Endothelial cell of umbilical vein (primary cell): ENCODE measurements around the gene LOXHD1. TPM values are rescaled to one million over a fixed set of nuclear protein-coding genes. Genes with fewer than 3 reads are reported as not detected.

Source experiments
- BruUV-seq: library from RNA; stranded (reverse); fragments of 400-500 nt; replicated peaks from 2 replicates; lab custom pipeline; 2021; lab: Mats Ljungman, UMichigan
- CTCF ChIA-PET: fragments of 300-600, 350-600 bp; sonication (Branson Sonifier 250); formaldehyde crosslinking; loops from one replicate; lab custom pipeline; 2021; ENCODE audit warnings: antibody characterized with exemption, inconsistent platforms; lab: Charles Lee
- POLR2A ChIA-PET: fragments of 300-600, 350-600 bp; sonication (Branson Sonifier 250); formaldehyde crosslinking; loops from one replicate; lab custom pipeline; 2021; ENCODE audit warnings: antibody characterized with exemption, inconsistent platforms; lab: Charles Lee
- DNase-seq: peaks from one replicate; pipeline ENCODE4 v3.0.0-alpha.2; 2011; ENCODE audit warnings: low read depth, low spot score
- FAIRE-seq: peaks from 2 replicates; lab custom pipeline; 2011; peaks lifted over from hg19 to GRCh38; lab: Jason Lieb, UNC
- H2AFZ ChIP-seq: 2 replicates; pipeline ENCODE4 v1.6.0; 2012; ENCODE audit warnings: low read depth, low read length, control low read depth, inconsistent platforms
- H3K27ac ChIP-seq: 2 replicates; pipeline ENCODE4 v1.5.1; 2011; ENCODE audit warnings: low read depth, mild to moderate bottlenecking, control low read depth, low read length, moderate library complexity; ENCODE audit not compliant: insufficient read depth
- H3K27me3 ChIP-seq, 2 experiments: 2 replicates each; pipeline versions ENCODE4 v1.6.0 to v1.6.1; 2011; ENCODE audit warnings: low read length in 2 of 2, mixed read lengths in 1 of 2; ENCODE audit not compliant: control insufficient read depth in 2 of 2, insufficient read depth in 2 of 2
- H3K36me3 ChIP-seq, 2 experiments: 2 replicates in 1 of 2; 3 replicates in 1 of 2; pipeline ENCODE4 v1.5.1; 2011; ENCODE audit warnings: low read length in 2 of 2, mild to moderate bottlenecking in 1 of 2, moderate library complexity in 1 of 2; ENCODE audit not compliant: control insufficient read depth in 2 of 2, insufficient read depth in 2 of 2; ENCODE audit errors: extremely low read depth in 1 of 2
- H3K4me1 ChIP-seq: 3 replicates; pipeline ENCODE4 v1.5.1; 2011; ENCODE audit warnings: mild to moderate bottlenecking, low read length; ENCODE audit not compliant: control insufficient read depth, insufficient read depth; ENCODE audit errors: extremely low read depth
- H3K4me2 ChIP-seq: 2 replicates; pipeline ENCODE4 v1.6.1; 2011; ENCODE audit warnings: low read length, control low read depth, mixed read lengths; ENCODE audit not compliant: insufficient read depth
- H3K4me3 ChIP-seq, 3 experiments: fragments of 200-600 bp in 1 of 3; sonication (generic), shearing (Covaris generic) in 1 of 3; replicated peaks in 1 of 3; 2 replicates each; pipeline ENCODE4 v1.5.1; 2011 to 2016; ENCODE audit warnings: control low read depth in 3 of 3, low read length in 3 of 3, mild to moderate bottlenecking in 2 of 3, inconsistent platforms in 1 of 3, low read depth in 1 of 3, moderate library complexity in 1 of 3; ENCODE audit not compliant: insufficient read depth in 1 of 3
- H3K79me2 ChIP-seq: 2 replicates; pipeline ENCODE4 v1.6.0; 2012; ENCODE audit warnings: low read length, inconsistent platforms; ENCODE audit not compliant: control insufficient read depth, insufficient read depth
- H3K9ac ChIP-seq: replicated peaks from 2 replicates; pipeline ENCODE3; 2011; ENCODE audit warnings: low read length, control low read depth; ENCODE audit not compliant: insufficient read depth; ENCODE audit errors: extremely low read depth
- H3K9me1 ChIP-seq: replicated peaks from 3 replicates; pipeline ENCODE4 v1.6.0; 2011; ENCODE audit warnings: mild to moderate bottlenecking, low read length; ENCODE audit not compliant: control insufficient read depth, insufficient read depth; ENCODE audit errors: extremely low read depth
- H3K9me3 ChIP-seq: replicated peaks from 2 replicates; pipeline ENCODE4 v1.5.1; 2012; ENCODE audit warnings: low read length, inconsistent platforms; ENCODE audit not compliant: control insufficient read depth, insufficient read depth
- H4K20me1 ChIP-seq: replicated peaks from 2 replicates; pipeline ENCODE3; 2011; ENCODE audit warnings: mild to moderate bottlenecking, low read length; ENCODE audit not compliant: control insufficient read depth, insufficient read depth; ENCODE audit errors: extremely low read depth
- CTCF ChIP-seq, 2 donors: IDR thresholded peaks; 1 replicate in 1 of 2; 2 replicates in 1 of 2; pipeline ENCODE4 v1.5.1; 2011; ENCODE audit warnings: low read length in 2 of 2, mild to moderate bottlenecking in 2 of 2, moderate library complexity in 2 of 2, control low read depth in 1 of 2, inconsistent platforms in 1 of 2, low read depth in 1 of 2; ENCODE audit not compliant: insufficient read depth in 1 of 2; ENCODE audit errors: extremely low read depth in 1 of 2
- EZH2 ChIP-seq: IDR thresholded peaks from 2 replicates; pipeline ENCODE4 v1.6.1; 2012; ENCODE audit warnings: borderline replicate concordance, low read depth, mild to moderate bottlenecking, moderate library complexity, low read length, inconsistent platforms; ENCODE audit not compliant: severe bottlenecking
- FOS ChIP-seq: IDR thresholded peaks from 2 replicates; pipeline ENCODE4 v1.6.1; 2011; ENCODE audit warnings: mild to moderate bottlenecking, low read length, moderate library complexity, borderline replicate concordance; ENCODE audit not compliant: insufficient read depth
- GATA2 ChIP-seq: IDR thresholded peaks from 2 replicates; pipeline ENCODE4 v1.7.0; 2011; ENCODE audit warnings: low read depth, mild to moderate bottlenecking, moderate library complexity, mixed read lengths, low read length; ENCODE audit not compliant: insufficient read length, insufficient read depth
- JUN ChIP-seq: IDR thresholded peaks from 2 replicates; pipeline ENCODE4 v1.6.1; 2011; ENCODE audit warnings: borderline replicate concordance, low read depth; ENCODE audit not compliant: insufficient read length, insufficient read depth
- MAX ChIP-seq: IDR thresholded peaks from 2 replicates; pipeline ENCODE4 v1.6.1; 2011; ENCODE audit not compliant: insufficient read depth, insufficient read length
- MYC ChIP-seq: IDR thresholded peaks from one replicate; pipeline ENCODE4 v1.6.1; 2011; ENCODE audit warnings: mild to moderate bottlenecking, low read depth, low read length
- POLR2A ChIP-seq: IDR thresholded peaks from 2 replicates; pipeline ENCODE4 v1.6.1; 2012; ENCODE audit warnings: low read depth, mild to moderate bottlenecking, control low read depth, low read length
- POLR2AphosphoS5 ChIP-seq: IDR thresholded peaks from 2 replicates; pipeline ENCODE4 v1.6.1; 2012; ENCODE audit warnings: low read depth, mild to moderate bottlenecking, control low read depth, low read length, moderate library complexity; ENCODE audit not compliant: insufficient read depth
- dilution Hi-C: fragments of 300-500 bp; cut with MboI; formaldehyde crosslinking; loops from one replicate; pipeline ENCODE4 v1.15.0; 2019; ENCODE audit warnings: low sequenced_read_pairs; ENCODE audit not compliant: extremely low pct_ligation_motif_present
- intact Hi-C: fragments of 100-400 bp; cut with micrococcal nuclease; formaldehyde crosslinking; loops from one replicate; pipeline ENCODE4 v1.10.0; 2022
- polyA plus RNA-seq, 4 experiments: library from polyadenylated mRNA; depleted of rRNA in 3 of 4; stranded (reverse) in 3 of 4; unstranded in 1 of 4; fragments of >200 nt; gene quantifications; 2 replicates each; pipeline versions ENCODE4 v1.2.1 to v1.2.3, GENCODE V29; 2011 to 2012; ENCODE audit warnings: missing spikeins in 1 of 4
- total RNA-seq: library from RNA; stranded (reverse); gene quantifications from 2 replicates; pipeline ENCODE4 v1.2.3, GENCODE V29; 2021

LOXHD1 gene
- total and polyA plus RNA-seq, 2 donors (not counting 3 experiments of a cell fraction or from before 2014, with no cell fraction given): not detected

- H3K9me3 ChIP-seq: no peaks in the 10 kb centered on the region
- no peak overlapping the region for H3K27ac ChIP-seq
- POLR2A ChIA-PET: no interaction called here
- CTCF ChIA-PET: no interaction called here
- BruUV-seq: no TSS peak
- no peaks in the 10 kb centered on the region for H4K20me1 ChIP-seq
- H3K9ac ChIP-seq: no peak overlapping the region
- no peak for FAIRE-seq
- no peak overlapping the region for H3K4me2 ChIP-seq
- no peaks in the 10 kb centered on the region for H3K79me2 ChIP-seq
- H2AFZ ChIP-seq: no peak overlapping the region
- dilution Hi-C loops: no loop called here
- no peaks in the 10 kb centered on the region for H3K4me1 ChIP-seq
- H3K36me3 ChIP-seq: no peaks in the 10 kb centered on the region
- no peak overlapping the region for H3K4me3 ChIP-seq
- H3K9me1 ChIP-seq: no peaks in the 10 kb centered on the region
- DNase-seq: no peak
- no peaks in the 10 kb centered on the region for H3K27me3 ChIP-seq
- intact Hi-C loops: no loop called here
- TF ChIP-seq EZH2 (no peak), POLR2AphosphoS5 (no peak), MAX (no peak), POLR2A (no peak), JUN (no peak), MYC (no peak), GATA2 (no peak), FOS (no peak), CTCF (IDR thresholded peaks at IDR 0.05; ENCODE audit: extremely low read depth in 1 of 2, insufficient read depth in 1 of 2, low read depth in 1 of 2, low read length in 2 of 2) (no peak)
These were observed 207.5 kb downstream of the LOXHD1 start for GRCh38 chr18:46449499-46449898.
